ENCODE measurements around the gene IRGQ. TPM values are rescaled to one million over a fixed set of nuclear protein-coding genes. Genes with fewer than 3 reads are reported as not detected.

Gene IRGQ
- total RNA-seq, 3 donors from 2014 or later, result 31.7 to 38.2 (median 33.5) TPM

DNA sequence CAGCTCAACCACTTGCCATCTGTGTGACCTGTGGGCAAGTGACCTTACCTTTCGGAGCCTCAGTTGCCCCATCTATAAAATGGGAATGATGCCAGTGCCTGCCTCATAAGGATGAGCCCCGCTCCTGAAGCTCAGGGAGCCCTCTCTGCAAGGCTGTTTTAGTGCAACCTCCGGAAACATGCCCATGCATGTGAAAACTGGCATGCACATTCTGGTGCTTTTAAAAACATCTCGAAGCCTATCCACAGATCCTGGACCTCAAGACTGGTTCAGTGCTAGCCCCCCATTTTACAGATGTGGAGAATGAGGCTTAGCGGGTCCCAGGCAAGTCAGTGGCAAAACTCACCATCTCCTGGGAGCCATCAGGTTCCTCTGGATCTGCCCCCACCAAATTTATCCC is 38.1 kb upstream of the IRGQ start:
- peaks cover 3% of the 10 kb centered on the region for H3K4me1 Mint-ChIP-seq (ENCODE audit: low read depth)
- peaks cover 26% of the 10 kb centered on the region for H3K27me3 Mint-ChIP-seq (ENCODE audit: low read depth)
- no peaks in the 10 kb centered on the region for H3K9me3 Mint-ChIP-seq
- no peak overlapping the region for H3K4me3 Mint-ChIP-seq
- DNase-seq, result no peak
- no peak for ATAC-seq
- no peaks in the 10 kb centered on the region for H3K36me3 Mint-ChIP-seq (ENCODE audit: insufficient read depth)

DNA sequence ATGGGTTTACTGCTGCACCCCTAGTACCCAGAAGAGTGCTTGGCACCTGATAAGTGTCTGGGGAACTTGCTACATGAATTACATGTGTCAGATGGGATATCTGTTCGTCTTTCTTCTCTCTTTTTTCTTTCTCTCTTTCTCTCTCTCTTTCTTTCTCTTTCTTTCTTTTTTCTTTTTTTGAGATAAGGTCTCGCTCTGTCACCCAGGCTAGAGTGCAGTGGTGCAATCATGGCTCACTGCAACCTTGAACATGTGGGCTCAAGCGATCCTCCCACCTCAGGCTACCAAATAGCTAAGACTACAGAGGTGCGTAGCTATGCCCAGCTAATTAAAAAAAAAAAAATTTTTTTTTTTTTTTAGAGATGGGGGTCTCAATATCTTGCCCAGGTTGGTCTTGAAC is 37.6 kb upstream of the IRGQ start:
- ATAC-seq (no peak), DNase-seq (no peak)
- Mint-ChIP-seq H3K27me3 (ENCODE audit: low read depth) (peaks cover 20% of the 10 kb centered on the region), H3K4me1 (ENCODE audit: low read depth) (no peaks in the 10 kb centered on the region), H3K4me3 (no peak overlapping the region), H3K9me3 (no peaks in the 10 kb centered on the region), H3K36me3 (ENCODE audit: insufficient read depth) (no peaks in the 10 kb centered on the region)

DNA sequence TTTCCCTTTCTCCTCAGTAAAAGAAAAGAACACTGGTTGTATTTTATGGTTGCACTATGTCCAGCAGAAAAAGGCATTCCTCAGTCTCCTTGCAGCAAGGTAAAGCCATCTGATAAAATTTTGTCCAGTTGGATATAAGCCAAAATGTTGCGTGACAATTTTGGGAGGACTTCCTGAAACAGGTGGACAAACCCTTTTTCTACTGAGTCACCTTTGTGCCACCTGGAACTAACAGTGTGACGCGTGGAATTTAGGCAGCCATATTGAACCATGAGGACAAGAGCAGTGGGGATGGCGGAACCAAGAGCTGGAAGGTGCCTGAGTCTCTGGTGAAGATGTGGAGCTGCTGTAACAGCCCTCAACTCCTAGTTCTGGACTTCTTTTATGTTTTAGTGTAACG is 35.6 kb upstream of the IRGQ start:
- ATAC-seq (no peak), DNase-seq (no peak)
- H3K36me3 Mint-ChIP-seq (ENCODE audit: insufficient read depth), result no peaks in the 10 kb centered on the region
- no peak overlapping the region for H3K4me3 Mint-ChIP-seq
- no peaks in the 10 kb centered on the region for H3K9me3 Mint-ChIP-seq
- no peaks in the 10 kb centered on the region for H3K4me1 Mint-ChIP-seq (ENCODE audit: low read depth)
- H3K27me3 Mint-ChIP-seq (ENCODE audit: low read depth), result peaks cover 9% of the 10 kb centered on the region

DNA sequence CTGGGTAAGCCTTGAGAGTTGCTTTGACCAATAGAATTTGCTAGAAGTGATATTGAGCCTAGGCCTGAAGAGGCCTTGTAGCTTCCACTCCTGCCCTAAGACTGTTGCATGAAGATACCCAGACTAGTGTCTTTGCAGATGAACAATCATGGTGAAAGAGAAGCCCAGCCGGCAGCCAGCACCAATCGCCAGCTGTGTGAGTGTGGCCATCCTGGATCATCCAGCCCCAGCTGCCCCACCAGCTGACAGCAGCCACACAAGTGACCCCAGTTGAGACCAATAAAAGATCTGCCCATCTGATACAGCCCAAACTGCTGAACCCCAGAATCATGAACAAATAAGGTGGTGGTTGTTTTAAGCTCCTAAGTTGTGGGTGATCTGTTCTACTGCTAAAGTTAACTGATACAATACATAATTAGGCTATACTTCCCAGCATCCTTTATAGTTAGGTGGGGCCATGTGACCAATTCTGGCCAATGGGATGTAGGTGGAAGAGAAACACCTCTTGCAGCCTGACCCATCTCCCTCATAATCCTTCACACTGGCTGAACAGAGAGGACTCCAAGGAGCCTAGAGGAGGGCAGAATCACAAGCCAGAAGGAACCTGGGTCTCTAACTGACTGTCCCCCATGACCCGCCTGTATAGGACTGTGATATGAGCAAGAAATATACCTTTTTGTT is 32.9 kb upstream of the IRGQ start:
- DNase-seq, result no peak
- no peak for ATAC-seq
- H3K9me3 Mint-ChIP-seq, result no peaks in the 10 kb centered on the region
- H3K36me3 Mint-ChIP-seq (ENCODE audit: insufficient read depth), result no peaks in the 10 kb centered on the region
- H3K4me1 Mint-ChIP-seq (ENCODE audit: low read depth), result peaks cover 12% of the 10 kb centered on the region
- peaks cover 3% of the 10 kb centered on the region for H3K27me3 Mint-ChIP-seq (ENCODE audit: low read depth)
- no peak overlapping the region for H3K4me3 Mint-ChIP-seq

DNA sequence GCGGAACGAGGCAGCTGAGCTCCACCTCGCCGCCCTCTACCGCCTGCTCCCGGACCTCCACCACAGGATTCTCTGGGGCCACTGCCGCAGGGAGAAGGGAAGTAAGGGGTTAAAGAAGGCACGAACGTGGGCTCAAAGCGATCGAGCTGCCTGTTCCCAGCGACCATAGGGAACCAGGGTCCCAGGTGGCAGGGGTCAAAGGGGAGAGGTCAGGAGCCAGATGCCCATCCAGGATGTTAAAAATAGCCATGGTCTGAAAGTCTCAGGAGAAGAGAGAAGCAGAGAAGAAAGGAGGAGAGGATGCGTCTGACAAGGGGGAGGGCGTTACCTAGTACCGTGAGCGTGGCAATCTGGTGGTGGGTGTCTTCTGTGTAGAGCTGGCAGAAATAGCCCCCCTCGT is 30.9 kb upstream of the IRGQ start:
- Mint-ChIP-seq H3K9me3 (no peaks in the 10 kb centered on the region), H3K4me3 (no peak overlapping the region), H3K27me3 (ENCODE audit: low read depth) (no peaks in the 10 kb centered on the region), H3K4me1 (ENCODE audit: low read depth) (peaks cover 12% of the 10 kb centered on the region), H3K36me3 (ENCODE audit: insufficient read depth) (no peaks in the 10 kb centered on the region)
- DNase-seq (no peak), ATAC-seq (no peak)

DNA sequence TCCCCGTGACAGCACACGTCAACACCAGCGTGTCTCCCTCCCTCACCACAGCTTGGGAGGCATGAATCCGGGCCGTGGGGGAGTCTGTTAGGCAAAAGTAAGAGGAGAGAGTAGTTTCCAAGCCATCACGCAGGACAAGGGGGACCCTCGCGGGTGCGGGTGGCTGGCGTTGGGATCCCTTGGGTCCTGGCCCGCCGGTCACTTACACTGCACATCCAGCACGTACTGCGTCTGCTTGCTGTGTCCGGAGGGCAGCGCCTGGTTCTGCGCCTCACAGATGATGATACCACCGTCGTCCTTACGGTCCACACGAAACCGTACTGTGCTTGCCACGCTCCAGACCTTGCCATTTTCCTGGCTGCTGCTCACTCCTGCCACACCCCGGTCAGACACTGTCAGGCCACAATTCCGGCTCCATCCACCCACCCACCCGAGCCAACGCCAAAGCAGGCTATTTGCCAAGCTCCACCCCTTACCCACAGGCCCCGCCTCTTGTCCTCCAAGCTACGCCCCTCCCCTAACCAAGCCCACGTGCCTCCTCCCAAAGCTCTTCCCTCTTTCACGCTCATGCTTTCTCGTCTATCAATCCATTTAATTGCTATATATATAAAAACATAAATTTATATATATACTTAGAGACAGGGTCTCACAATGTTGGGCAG is 30.1 kb upstream of the IRGQ start:
- Mint-ChIP-seq H3K9me3 (no peaks in the 10 kb centered on the region), H3K27me3 (ENCODE audit: low read depth) (no peaks in the 10 kb centered on the region), H3K4me3 (no peak overlapping the region), H3K4me1 (ENCODE audit: low read depth) (peaks cover 14% of the 10 kb centered on the region), H3K36me3 (ENCODE audit: insufficient read depth) (no peaks in the 10 kb centered on the region)
- DNase-seq, result no peak
- no peak for ATAC-seq

DNA sequence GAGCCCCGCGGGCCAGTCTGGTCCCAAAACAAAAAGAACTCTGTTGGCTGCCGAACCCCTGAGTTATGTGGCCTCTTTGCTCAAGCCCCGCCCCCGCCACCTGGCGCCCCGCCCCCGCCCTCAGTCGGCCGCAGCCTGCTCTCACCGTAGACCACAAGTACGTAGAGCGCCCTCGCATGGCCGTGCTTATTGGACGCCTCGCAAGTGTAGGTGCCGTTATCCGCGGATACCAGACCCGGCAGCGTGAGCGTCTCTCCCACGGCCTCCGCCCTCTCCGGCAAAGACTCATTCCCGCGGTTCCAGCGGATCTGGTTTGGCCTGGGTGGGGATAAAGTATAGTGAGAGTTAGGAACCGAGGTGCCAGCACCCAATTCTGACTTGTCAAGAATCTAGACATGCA is 29.0 kb upstream of the IRGQ start:
- no peaks in the 10 kb centered on the region for H3K27me3 Mint-ChIP-seq (ENCODE audit: low read depth)

DNA sequence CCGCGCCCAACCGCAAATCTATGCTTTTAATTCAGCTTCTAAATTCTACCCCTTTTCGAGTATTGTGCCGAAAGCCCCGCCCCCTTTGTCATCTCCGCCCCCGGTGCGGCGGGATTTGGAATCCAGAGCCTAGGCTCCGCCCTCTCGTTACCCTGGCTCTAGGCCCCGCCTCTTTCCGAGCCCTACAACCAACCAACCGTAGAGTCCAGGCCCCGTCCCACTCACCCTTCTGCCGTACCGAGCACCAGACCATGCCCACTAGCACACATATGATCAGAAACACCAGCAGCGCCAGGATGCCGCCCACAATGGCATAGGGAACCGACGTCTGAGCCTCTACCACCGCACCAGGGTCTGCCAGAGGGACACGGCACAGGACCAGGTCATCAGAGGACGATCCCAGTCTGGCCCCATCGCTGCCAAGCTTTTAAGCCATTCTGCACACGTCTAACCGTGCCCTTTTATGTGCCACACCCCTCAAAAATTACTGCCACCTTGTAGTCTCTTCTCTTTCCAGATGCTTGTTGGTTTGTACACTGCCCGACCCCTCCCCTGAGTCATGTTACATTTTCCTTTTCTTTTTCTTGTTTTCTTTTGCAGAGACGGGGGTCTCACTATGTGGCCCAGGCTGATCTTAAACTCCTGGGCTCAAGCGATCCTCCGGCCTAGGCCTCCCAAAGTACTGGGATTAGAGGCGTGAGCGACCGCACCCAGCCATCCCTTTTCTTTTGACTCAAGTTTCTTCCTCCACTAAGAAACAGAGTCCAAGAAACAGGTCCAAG is 28.1 kb upstream of the IRGQ start:
- Mint-ChIP-seq H3K36me3 (ENCODE audit: insufficient read depth) (no peaks in the 10 kb centered on the region), H3K4me3 (no peak overlapping the region), H3K27me3 (ENCODE audit: low read depth) (no peaks in the 10 kb centered on the region), H3K9me3 (no peaks in the 10 kb centered on the region), H3K4me1 (ENCODE audit: low read depth) (peaks cover 25% of the 10 kb centered on the region)
- no peak for ATAC-seq
- DNase-seq, result no peak

More for the DNA sequence above, 29.0 kb upstream of the IRGQ start:
- H3K4me1 Mint-ChIP-seq (ENCODE audit: low read depth), result peaks cover 24% of the 10 kb centered on the region
- H3K9me3 Mint-ChIP-seq, result no peaks in the 10 kb centered on the region
- DNase-seq, result peak; percentile 83
- ATAC-seq, result peak; percentile 80 to 86
- H3K4me3 Mint-ChIP-seq, result no peak overlapping the region
- H3K36me3 Mint-ChIP-seq (ENCODE audit: insufficient read depth), result no peaks in the 10 kb centered on the region

DNA sequence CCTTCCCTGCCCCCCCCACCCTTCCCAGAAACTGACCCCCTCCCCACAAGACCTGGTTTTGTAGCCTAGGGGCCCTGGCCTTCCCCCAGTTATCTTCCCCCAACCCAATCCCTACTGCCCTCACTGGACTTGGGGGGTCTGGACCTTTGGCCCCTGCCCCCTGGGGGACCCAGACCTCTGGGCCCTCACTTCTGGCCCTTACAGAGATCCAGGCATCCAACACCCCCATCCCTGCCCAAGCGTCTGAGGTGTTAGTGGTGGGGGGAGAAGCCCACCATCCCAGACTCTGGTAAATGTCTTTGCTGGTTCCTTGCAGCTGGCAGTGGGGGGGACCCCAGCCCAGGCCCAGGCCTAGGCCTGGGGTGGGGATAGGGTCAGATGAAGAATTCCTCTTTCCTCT is 27.0 kb upstream of the IRGQ start:
- Mint-ChIP-seq H3K4me3 (no peak overlapping the region), H3K27me3 (ENCODE audit: low read depth) (no peaks in the 10 kb centered on the region), H3K9me3 (no peaks in the 10 kb centered on the region), H3K4me1 (ENCODE audit: low read depth) (peaks cover 28% of the 10 kb centered on the region), H3K36me3 (ENCODE audit: insufficient read depth) (no peaks in the 10 kb centered on the region)
- DNase-seq, result no peak
- ATAC-seq, result no peak

DNA sequence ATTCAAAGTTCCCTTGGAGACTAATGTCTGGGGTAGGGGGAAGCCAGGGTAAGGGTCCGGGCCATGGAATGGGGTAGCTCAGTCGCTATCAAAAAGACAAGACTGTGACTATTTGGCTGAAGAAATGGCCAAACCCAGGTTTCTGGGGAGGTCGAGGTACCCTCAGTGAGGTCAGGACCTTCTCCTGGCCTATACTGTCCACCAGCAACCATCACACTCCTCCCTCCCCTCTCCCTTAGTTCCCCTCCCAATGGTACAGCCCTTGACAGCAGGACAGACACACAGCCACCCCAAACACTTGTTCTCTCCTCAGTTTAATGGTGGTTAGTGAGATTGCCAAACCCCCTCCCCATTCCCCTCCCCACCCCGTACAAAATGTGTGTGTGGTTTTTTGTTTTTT is 26.1 kb upstream of the IRGQ start:
- Mint-ChIP-seq H3K4me1 (ENCODE audit: low read depth) (peaks cover 28% of the 10 kb centered on the region), H3K27me3 (ENCODE audit: low read depth) (no peaks in the 10 kb centered on the region), H3K36me3 (ENCODE audit: insufficient read depth) (no peaks in the 10 kb centered on the region), H3K9me3 (no peaks in the 10 kb centered on the region), H3K4me3 (no peak overlapping the region)
- ATAC-seq (no peak), DNase-seq (no peak)

DNA sequence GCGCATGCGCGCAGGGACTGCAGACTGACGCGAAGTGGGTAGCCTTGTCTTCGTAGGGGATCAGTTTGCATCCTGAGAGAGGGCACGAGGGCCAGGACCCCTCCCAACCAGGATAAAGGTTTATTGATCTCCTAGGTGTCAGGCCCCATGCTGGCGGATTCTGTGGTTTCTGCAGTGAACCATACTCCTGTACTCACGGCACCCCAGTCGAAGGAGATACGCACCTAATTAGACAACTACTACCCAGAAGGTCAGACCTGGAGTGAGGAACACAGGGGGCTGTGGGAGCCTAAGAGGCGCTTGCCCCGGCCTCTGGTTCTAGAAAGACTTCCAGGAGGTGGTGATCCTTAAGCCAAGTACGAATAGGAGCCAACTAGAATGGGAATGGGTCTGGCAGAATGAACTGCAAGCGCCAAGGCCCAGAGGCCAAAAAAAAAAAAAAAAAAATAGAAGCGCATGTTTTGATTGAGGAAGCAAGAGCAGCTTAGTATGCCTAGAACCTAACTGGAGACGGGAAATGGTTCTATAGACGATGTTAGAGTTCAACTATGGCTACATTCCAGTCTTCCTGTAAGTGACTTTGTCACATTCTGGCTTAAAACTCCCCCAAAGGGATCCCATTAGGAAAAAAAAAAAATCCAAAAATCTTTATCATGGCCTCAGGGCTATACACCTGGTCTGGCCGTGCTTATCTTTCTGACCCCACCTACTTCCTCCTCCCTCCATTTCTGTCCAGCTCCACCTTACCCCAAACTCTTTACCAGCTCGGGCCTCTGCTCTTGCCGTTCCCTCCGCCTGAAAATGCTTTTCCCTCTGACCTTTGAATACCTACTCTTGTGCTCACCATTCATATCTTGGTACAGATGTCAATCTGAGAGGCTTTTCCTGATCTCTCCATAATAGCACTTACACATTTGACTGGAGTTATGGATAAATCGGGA is 24.4 kb upstream of the IRGQ start:
- no peaks in the 10 kb centered on the region for H3K9me3 Mint-ChIP-seq
- H3K4me1 Mint-ChIP-seq (ENCODE audit: low read depth), result peaks cover 28% of the 10 kb centered on the region
- H3K4me3 Mint-ChIP-seq, result peak overlapping the region; percentile 97
- DNase-seq (peak; percentile 84), ATAC-seq (peak in 1 of 2 donors; percentile 3)
- H3K27me3 Mint-ChIP-seq (ENCODE audit: low read depth), result no peaks in the 10 kb centered on the region
- no peaks in the 10 kb centered on the region for H3K36me3 Mint-ChIP-seq (ENCODE audit: insufficient read depth)

DNA sequence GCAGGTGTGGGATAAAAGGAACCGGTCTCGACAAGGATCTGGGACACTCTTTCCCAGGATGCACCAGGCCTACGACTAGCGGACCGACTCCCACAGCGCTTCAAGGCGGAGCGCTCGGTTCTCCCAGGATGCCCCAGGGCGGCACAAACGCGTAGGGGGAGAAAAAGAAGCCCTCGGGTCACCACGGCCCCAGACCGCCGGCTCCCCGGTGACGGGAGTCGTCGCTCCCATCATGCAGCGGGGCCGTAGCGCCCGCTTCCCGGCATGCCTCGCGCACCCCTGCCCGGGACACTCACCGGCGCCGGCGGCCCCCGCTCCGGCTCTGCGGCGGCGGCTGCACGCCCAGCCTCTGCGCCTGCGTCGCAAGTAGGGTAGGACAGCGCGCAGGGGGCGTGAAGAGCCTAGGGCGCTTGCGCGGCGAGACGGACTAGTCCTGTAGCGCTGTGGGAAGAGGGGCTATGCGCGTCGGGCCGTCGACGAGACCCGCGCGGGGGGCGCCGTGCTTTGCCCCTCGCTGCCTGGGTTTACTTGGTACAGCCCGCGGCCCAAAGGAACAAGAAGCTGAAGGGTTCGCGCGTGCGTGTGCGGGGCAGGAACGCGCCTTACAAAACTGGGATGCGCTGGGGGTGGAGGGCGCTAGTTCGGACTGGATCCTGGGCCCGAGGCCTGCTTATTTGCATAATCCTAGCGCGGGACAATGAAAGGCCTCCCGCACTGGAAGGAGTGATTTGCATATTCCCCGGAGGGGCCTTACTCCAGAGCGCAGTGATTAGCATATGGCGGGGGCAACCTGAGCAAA is 23.5 kb upstream of the IRGQ start, which contains the start of gene ZNF428:
ZNF428 (minus strand) TSS at position 368 of the 799 bp plus-strand sequence. CDS start 5,325 bp downstream, outside the sequence.
- Mint-ChIP-seq H3K9me3 (no peaks in the 10 kb centered on the region), H3K4me1 (ENCODE audit: low read depth) (peaks cover 21% of the 10 kb centered on the region), H3K4me3 (peak within 1 kb of the TSS; percentile 97), H3K36me3 (ENCODE audit: insufficient read depth) (no peaks in the 10 kb centered on the region), H3K27me3 (ENCODE audit: low read depth) (no peaks in the 10 kb centered on the region)
- DNase-seq (peak; percentile 79), ATAC-seq (peak; percentile 92)

DNA sequence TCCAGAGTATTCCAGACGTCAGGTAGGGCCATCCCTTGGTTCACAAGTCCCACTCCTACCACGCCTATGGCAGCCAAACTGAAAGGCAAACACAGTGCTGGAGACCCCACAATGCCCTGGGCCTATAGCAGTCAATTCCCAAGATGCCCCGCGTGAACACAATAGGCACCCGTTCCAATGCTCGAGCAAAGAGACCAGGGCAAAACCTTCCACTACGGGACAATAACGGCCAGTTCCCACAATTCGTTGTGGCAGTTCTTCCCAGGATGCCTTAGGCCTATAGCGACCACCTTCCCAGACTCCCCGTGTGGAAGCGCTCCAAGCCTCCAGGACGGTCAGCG is 23.0 kb upstream of the IRGQ start:
- peak overlapping the region; percentile 97 for H3K4me3 Mint-ChIP-seq
- DNase-seq, result peak; percentile 17
- peak; percentile 51 for ATAC-seq
- H3K36me3 Mint-ChIP-seq (ENCODE audit: insufficient read depth), result no peaks in the 10 kb centered on the region
- no peaks in the 10 kb centered on the region for H3K27me3 Mint-ChIP-seq (ENCODE audit: low read depth)
- H3K9me3 Mint-ChIP-seq, result no peaks in the 10 kb centered on the region
- H3K4me1 Mint-ChIP-seq (ENCODE audit: low read depth), result peaks cover 18% of the 10 kb centered on the region

Measured in activated T-cell treated with anti-CD3 and anti-CD28 coated beads, Interleukin-2, amount 50 U/mL, for 4 hours (primary cell).